Endothelial cell of umbilical vein (primary cell): ENCODE measurements around the gene GNG3. TPM values are rescaled to one million over a fixed set of nuclear protein-coding genes. Genes with fewer than 3 reads are reported as not detected.
A peak's percentile ranks its signal among the peaks of the same experiment; 100 is the strongest.

Source experiments
- BruUV-seq: library from RNA; stranded (reverse); fragments of 400-500 nt; replicated peaks from 2 replicates; lab custom pipeline; 2021; lab: Mats Ljungman, UMichigan
- CTCF ChIA-PET: fragments of 300-600, 350-600 bp; sonication (Branson Sonifier 250); formaldehyde crosslinking; loops from one replicate; lab custom pipeline; 2021; ENCODE audit warnings: antibody characterized with exemption, inconsistent platforms; lab: Charles Lee
- POLR2A ChIA-PET: fragments of 300-600, 350-600 bp; sonication (Branson Sonifier 250); formaldehyde crosslinking; loops from one replicate; lab custom pipeline; 2021; ENCODE audit warnings: antibody characterized with exemption, inconsistent platforms; lab: Charles Lee
- DNase-seq: peaks from one replicate; pipeline ENCODE4 v3.0.0-alpha.2; 2011; ENCODE audit warnings: low read depth, low spot score
- FAIRE-seq: peaks from 2 replicates; lab custom pipeline; 2011; peaks lifted over from hg19 to GRCh38; lab: Jason Lieb, UNC
- H2AFZ ChIP-seq: 2 replicates; pipeline ENCODE4 v1.6.0; 2012; ENCODE audit warnings: low read depth, low read length, control low read depth, inconsistent platforms
- H3K27ac ChIP-seq: 2 replicates; pipeline ENCODE4 v1.5.1; 2011; ENCODE audit warnings: low read depth, mild to moderate bottlenecking, control low read depth, low read length, moderate library complexity; ENCODE audit not compliant: insufficient read depth
- H3K27me3 ChIP-seq, 2 experiments: 2 replicates each; pipeline versions ENCODE4 v1.6.0 to v1.6.1; 2011; ENCODE audit warnings: low read length in 2 of 2, mixed read lengths in 1 of 2; ENCODE audit not compliant: control insufficient read depth in 2 of 2, insufficient read depth in 2 of 2
- H3K36me3 ChIP-seq, 2 experiments: 2 replicates in 1 of 2; 3 replicates in 1 of 2; pipeline ENCODE4 v1.5.1; 2011; ENCODE audit warnings: low read length in 2 of 2, mild to moderate bottlenecking in 1 of 2, moderate library complexity in 1 of 2; ENCODE audit not compliant: control insufficient read depth in 2 of 2, insufficient read depth in 2 of 2; ENCODE audit errors: extremely low read depth in 1 of 2
- H3K4me1 ChIP-seq: 3 replicates; pipeline ENCODE4 v1.5.1; 2011; ENCODE audit warnings: mild to moderate bottlenecking, low read length; ENCODE audit not compliant: control insufficient read depth, insufficient read depth; ENCODE audit errors: extremely low read depth
- H3K4me2 ChIP-seq: 2 replicates; pipeline ENCODE4 v1.6.1; 2011; ENCODE audit warnings: low read length, control low read depth, mixed read lengths; ENCODE audit not compliant: insufficient read depth
- H3K4me3 ChIP-seq, 3 experiments: fragments of 200-600 bp in 1 of 3; sonication (generic), shearing (Covaris generic) in 1 of 3; replicated peaks in 1 of 3; 2 replicates each; pipeline ENCODE4 v1.5.1; 2011 to 2016; ENCODE audit warnings: control low read depth in 3 of 3, low read length in 3 of 3, mild to moderate bottlenecking in 2 of 3, inconsistent platforms in 1 of 3, low read depth in 1 of 3, moderate library complexity in 1 of 3; ENCODE audit not compliant: insufficient read depth in 1 of 3
- H3K79me2 ChIP-seq: 2 replicates; pipeline ENCODE4 v1.6.0; 2012; ENCODE audit warnings: low read length, inconsistent platforms; ENCODE audit not compliant: control insufficient read depth, insufficient read depth
- H3K9ac ChIP-seq: replicated peaks from 2 replicates; pipeline ENCODE3; 2011; ENCODE audit warnings: low read length, control low read depth; ENCODE audit not compliant: insufficient read depth; ENCODE audit errors: extremely low read depth
- H3K9me1 ChIP-seq: replicated peaks from 3 replicates; pipeline ENCODE4 v1.6.0; 2011; ENCODE audit warnings: mild to moderate bottlenecking, low read length; ENCODE audit not compliant: control insufficient read depth, insufficient read depth; ENCODE audit errors: extremely low read depth
- H3K9me3 ChIP-seq: replicated peaks from 2 replicates; pipeline ENCODE4 v1.5.1; 2012; ENCODE audit warnings: low read length, inconsistent platforms; ENCODE audit not compliant: control insufficient read depth, insufficient read depth
- H4K20me1 ChIP-seq: replicated peaks from 2 replicates; pipeline ENCODE3; 2011; ENCODE audit warnings: mild to moderate bottlenecking, low read length; ENCODE audit not compliant: control insufficient read depth, insufficient read depth; ENCODE audit errors: extremely low read depth
- CTCF ChIP-seq, 2 donors: IDR thresholded peaks; 1 replicate in 1 of 2; 2 replicates in 1 of 2; pipeline ENCODE4 v1.5.1; 2011; ENCODE audit warnings: low read length in 2 of 2, mild to moderate bottlenecking in 2 of 2, moderate library complexity in 2 of 2, control low read depth in 1 of 2, inconsistent platforms in 1 of 2, low read depth in 1 of 2; ENCODE audit not compliant: insufficient read depth in 1 of 2; ENCODE audit errors: extremely low read depth in 1 of 2
- EZH2 ChIP-seq: IDR thresholded peaks from 2 replicates; pipeline ENCODE4 v1.6.1; 2012; ENCODE audit warnings: borderline replicate concordance, low read depth, mild to moderate bottlenecking, moderate library complexity, low read length, inconsistent platforms; ENCODE audit not compliant: severe bottlenecking
- FOS ChIP-seq: IDR thresholded peaks from 2 replicates; pipeline ENCODE4 v1.6.1; 2011; ENCODE audit warnings: mild to moderate bottlenecking, low read length, moderate library complexity, borderline replicate concordance; ENCODE audit not compliant: insufficient read depth
- GATA2 ChIP-seq: IDR thresholded peaks from 2 replicates; pipeline ENCODE4 v1.7.0; 2011; ENCODE audit warnings: low read depth, mild to moderate bottlenecking, moderate library complexity, mixed read lengths, low read length; ENCODE audit not compliant: insufficient read length, insufficient read depth
- JUN ChIP-seq: IDR thresholded peaks from 2 replicates; pipeline ENCODE4 v1.6.1; 2011; ENCODE audit warnings: borderline replicate concordance, low read depth; ENCODE audit not compliant: insufficient read length, insufficient read depth
- MAX ChIP-seq: IDR thresholded peaks from 2 replicates; pipeline ENCODE4 v1.6.1; 2011; ENCODE audit not compliant: insufficient read depth, insufficient read length
- MYC ChIP-seq: IDR thresholded peaks from one replicate; pipeline ENCODE4 v1.6.1; 2011; ENCODE audit warnings: mild to moderate bottlenecking, low read depth, low read length
- POLR2A ChIP-seq: IDR thresholded peaks from 2 replicates; pipeline ENCODE4 v1.6.1; 2012; ENCODE audit warnings: low read depth, mild to moderate bottlenecking, control low read depth, low read length
- POLR2AphosphoS5 ChIP-seq: IDR thresholded peaks from 2 replicates; pipeline ENCODE4 v1.6.1; 2012; ENCODE audit warnings: low read depth, mild to moderate bottlenecking, control low read depth, low read length, moderate library complexity; ENCODE audit not compliant: insufficient read depth
- dilution Hi-C: fragments of 300-500 bp; cut with MboI; formaldehyde crosslinking; loops from one replicate; pipeline ENCODE4 v1.15.0; 2019; ENCODE audit warnings: low sequenced_read_pairs; ENCODE audit not compliant: extremely low pct_ligation_motif_present
- intact Hi-C: fragments of 100-400 bp; cut with micrococcal nuclease; formaldehyde crosslinking; loops from one replicate; pipeline ENCODE4 v1.10.0; 2022
- polyA plus RNA-seq, 4 experiments: library from polyadenylated mRNA; depleted of rRNA in 3 of 4; stranded (reverse) in 3 of 4; unstranded in 1 of 4; fragments of >200 nt; gene quantifications; 2 replicates each; pipeline versions ENCODE4 v1.2.1 to v1.2.3, GENCODE V29; 2011 to 2012; ENCODE audit warnings: missing spikeins in 1 of 4
- total RNA-seq: library from RNA; stranded (reverse); gene quantifications from 2 replicates; pipeline ENCODE4 v1.2.3, GENCODE V29; 2021

Gene GNG3
- total and polyA plus RNA-seq, 2 donors (not counting 3 experiments of a cell fraction or from before 2014, with no cell fraction given): not detected

GRCh38 chr11:62669420-62670161, 37.9 kb upstream of the GNG3 start:
- Histone ChIP-seq H3K36me3 (no peaks in the 10 kb centered on the region), H2AFZ (no peak overlapping the region), H3K9me1 (no peaks in the 10 kb centered on the region), H3K4me3 (no peak overlapping the region), H3K27me3 (no peaks in the 10 kb centered on the region), H3K9me3 (no peaks in the 10 kb centered on the region), H3K4me1 (peaks cover 17% of the 10 kb centered on the region), H3K9ac (no peak overlapping the region), H4K20me1 (no peaks in the 10 kb centered on the region), H3K4me2 (no peak overlapping the region), H3K79me2 (peaks cover 41% of the 10 kb centered on the region), H3K27ac (no peak overlapping the region)
- DNase-seq: no peak
- CTCF ChIA-PET: interaction anchor here (0.7 to 3.2 kb wide), 5 partner anchors 10 to 245 kb away, joined by 3 to 30 read pairs (median 4); partner anchors contain the start of gene INTS5
- POLR2A ChIA-PET: interaction anchor here (0.6 to 0.7 kb wide), 2 partner anchors 181 to 1030 kb away, joined by 3 read pairs; no protein-coding TSS in a partner anchor
- no peak for FAIRE-seq
- TF ChIP-seq JUN (no peak), POLR2A (peak; percentile 31)
- dilution Hi-C loops (no loop called here), intact Hi-C loops (loop anchor here (5.0 kb wide), 1 partner anchor 38 kb away; the partner anchor contains the start of genes BSCL2 and GNG3)
- no TSS peak for BruUV-seq

- Histone ChIP-seq H3K36me3 (peaks cover 0 to 2% of the 10 kb centered on the region in 2 experiments), H3K9ac (peak overlapping the region; percentile 80), H3K9me1 (no peaks in the 10 kb centered on the region), H3K27ac (peak overlapping the region; percentile 69), H3K79me2 (peaks cover 30% of the 10 kb centered on the region), H4K20me1 (no peaks in the 10 kb centered on the region), H3K4me1 (peaks cover 15% of the 10 kb centered on the region), H3K4me2 (peak overlapping the region; percentile 96), H2AFZ (peak overlapping the region; percentile 95), H3K4me3 (peak overlapping the region; percentile 49 to 92 (median 77)), H3K27me3 (no peaks in the 10 kb centered on the region), H3K9me3 (no peaks in the 10 kb centered on the region)
- intact Hi-C loops (no loop called here), dilution Hi-C loops (no loop called here)
- TF ChIP-seq POLR2AphosphoS5 (no peak), MAX (no peak), EZH2 (no peak), MYC (no peak), GATA2 (no peak), POLR2A (no peak), CTCF (IDR thresholded peaks at IDR 0.05; ENCODE audit: extremely low read depth in 1 of 2, insufficient read depth in 1 of 2, low read depth in 1 of 2, low read length in 2 of 2) (no peak), FOS (no peak), JUN (no peak)
- no peak for DNase-seq
- ChIA-PET CTCF (interaction anchor here (0.8 to 3.2 kb wide), 7 partner anchors 10 to 276 kb away, joined by 3 to 30 read pairs (median 4); partner anchors contain the start of gene EEF1G), POLR2A (interaction anchor here (0.6 to 1.7 kb wide), 8 partner anchors 9 to 170 kb away, joined by 3 to 9 read pairs (median 5); partner anchors contain the start of genes GANAB, INTS5, MTA2 and TUT1)
- no TSS peak for BruUV-seq
- peak; percentile 83 for FAIRE-seq
These were observed 36.3 kb upstream of the GNG3 start for GRCh38 chr11:62671236-62671607.
